AG08395 (cell line): ENCODE data around the gene GPRC6A.

Experiments used
- DNase-seq: peaks from one replicate; pipeline ENCODE4 v3.0.0; 2012; ENCODE audit warnings: mixed read lengths, low spot score

GPRC6A gene

DNA sequence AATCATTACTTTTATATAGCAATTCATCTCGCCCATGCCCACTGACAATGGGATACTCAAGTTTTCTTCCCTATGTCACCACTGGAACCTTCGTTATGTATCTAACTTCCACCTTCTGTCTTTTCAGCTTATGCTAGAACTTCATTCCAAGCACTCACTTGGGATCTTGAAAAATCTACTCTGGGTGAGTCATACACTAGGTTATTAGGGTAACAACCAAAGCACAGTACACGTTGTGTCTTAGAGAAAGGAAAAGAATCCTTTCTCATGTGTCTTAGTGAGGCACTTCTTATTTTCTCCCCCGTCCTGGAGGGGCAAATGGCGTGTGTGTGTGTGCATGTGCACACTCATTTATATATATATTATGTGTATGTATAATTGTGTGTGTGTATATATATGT, 45.0 kb downstream of the GPRC6A start:
- no peak for DNase-seq

DNA sequence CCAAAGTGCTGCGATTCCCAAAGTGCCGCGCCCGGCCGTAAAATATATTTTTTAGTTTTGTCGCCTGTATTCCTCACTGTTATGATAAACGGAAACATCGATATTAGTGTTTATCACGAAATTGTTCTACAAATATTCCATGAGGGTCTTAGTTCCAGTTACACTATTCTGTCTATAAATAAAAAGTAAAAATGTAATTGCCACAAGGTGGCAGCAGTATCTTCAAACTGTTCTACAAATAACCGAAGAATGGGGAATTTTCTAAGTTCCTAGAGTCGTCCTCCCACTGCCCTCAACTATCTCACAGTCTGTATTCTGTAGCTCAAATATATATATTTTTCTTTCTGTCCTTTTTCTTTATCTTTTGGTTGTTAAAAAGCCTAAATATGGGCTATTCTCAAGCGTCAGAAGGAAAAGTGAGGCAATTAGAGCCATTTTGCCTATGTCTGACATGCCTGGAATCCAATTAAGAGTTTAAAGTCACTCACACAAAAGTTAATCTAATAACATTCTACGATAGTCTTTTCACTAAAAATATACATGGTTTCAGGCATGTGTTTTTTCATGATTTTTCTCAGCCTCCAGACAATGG, 49.2 kb downstream of the GPRC6A start:
- peak; percentile 22 for DNase-seq

DNA sequence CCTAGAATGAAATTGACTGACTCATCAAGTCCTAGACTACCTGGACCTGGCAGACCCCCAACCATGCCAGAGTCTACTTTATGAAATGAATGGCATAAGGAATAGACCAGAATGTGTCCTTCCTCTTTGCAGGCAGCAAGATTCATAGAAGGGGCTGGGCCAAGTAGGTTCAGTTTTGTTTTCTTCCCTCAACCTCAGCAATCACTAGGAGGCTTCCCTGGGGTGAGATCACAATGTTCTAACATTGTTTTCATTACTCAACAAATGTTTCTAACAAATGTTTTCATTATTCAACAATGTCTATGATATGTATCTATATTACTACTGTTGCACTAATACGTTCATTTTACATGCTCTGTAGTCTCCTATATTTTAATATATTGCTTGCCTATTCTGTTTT, 55.0 kb downstream of the GPRC6A start:
- DNase-seq, result no peak

DNA sequence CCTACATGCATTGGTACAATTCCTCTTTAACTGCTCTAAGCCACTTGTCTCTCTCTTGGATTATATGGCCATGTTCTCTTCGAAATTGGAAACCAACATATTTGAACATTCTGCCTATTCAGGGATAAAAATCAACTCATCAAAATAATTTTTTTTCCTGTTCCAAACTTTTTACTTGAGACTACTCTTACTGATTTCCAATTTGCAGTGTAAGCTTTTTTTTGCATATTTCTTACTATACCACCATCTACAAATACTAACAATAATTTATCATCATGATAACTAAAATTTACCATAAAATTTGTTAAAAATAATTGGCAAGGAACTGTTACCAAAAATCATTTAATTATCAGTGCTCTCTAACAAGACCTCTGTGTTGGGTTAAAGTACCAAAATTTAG, 56.4 kb downstream of the GPRC6A start:
- DNase-seq, result no peak

DNA sequence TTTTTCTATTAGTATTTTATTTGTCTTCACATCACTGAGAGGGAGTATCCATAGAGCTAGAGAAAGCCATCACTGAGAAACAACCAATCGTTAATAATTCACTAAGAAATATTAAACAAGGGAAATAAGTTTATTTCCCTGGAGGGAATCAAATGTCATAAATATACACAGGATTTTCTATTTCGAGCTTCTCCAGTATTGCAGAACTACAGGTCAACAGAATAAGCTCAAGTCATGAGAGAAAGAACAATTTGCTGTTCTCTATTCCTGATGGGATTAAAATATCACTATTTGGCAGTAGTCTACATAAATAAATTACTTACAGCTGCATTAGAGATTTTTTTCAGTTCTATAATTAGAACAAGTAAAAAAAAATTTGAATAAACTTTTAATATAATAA, 61.2 kb downstream of the GPRC6A start:
- no peak for DNase-seq

DNA sequence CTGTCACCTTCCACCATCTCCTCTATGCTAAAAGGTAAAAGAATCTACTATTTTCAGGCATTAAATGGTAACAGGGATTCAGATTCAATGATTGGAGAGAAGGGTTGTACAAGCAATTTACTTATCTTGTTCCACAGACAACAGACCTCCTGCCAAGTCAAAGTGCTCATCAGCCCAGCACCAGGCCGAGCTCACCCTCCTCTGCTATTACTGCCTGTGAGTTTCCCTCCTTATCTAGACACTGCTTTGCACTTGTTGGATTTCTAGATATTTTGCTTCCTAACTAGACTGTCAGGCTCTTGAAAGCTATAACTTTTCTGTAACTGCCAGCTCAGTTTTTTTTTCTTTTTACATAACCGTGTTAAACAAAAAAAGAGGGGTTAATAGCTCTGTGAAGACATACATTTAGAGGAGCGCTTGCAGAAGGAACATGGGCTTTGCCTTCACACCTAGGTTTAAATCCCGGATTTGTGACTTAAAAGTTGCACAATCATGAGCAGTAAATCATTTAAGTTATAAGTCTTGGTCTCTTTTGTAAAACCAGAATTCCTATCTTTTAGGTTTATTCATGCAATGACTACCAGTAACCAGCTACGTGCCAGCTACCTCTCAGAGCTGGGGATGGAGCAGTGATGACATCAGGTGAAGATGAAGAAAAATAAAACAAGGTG, 62.2 kb downstream of the GPRC6A start:
- DNase-seq, result no peak

DNA sequence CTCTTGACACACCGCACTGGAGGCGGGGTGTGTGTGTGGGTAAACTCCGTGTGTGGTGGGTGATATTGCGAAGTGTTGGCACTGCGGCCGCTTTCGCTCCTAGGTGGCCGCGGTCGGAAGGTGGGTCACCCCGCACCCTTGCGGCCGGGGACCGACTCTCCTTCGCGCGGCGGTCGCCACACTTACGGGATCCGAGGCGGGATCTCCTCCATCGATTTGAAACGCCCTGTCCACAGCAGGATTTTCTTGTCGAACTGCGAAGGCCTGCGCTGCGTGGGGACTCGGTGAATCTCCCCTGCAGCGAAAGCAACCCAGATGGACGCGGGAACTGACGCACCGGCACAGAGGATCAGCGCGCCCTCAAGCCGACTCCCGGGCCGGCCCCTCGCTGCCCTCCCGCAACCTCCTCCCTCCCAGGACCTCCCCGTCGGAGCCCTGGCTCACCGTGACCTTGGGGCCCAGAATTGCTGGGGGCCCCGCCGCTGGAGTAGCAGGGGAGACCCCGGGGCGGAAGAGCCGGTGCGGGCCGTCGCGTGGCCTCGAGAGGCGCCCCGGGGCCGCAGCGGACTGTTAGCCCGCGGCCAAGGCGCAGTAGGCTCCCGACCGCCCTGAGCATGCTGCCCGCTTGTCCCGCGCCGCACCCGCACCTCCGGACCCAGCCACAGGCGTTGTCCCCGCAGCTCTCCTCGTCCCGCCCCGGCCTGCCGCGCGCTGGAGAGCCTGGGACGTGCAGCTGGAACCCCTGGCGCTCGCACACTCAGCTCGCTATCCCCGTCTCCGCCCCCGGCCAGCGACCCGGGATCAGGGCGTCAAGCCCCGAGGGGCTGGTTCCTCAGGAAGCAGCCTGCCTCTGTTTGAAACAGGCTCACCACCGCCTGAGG, 63.7 kb downstream of the GPRC6A start, which contains the start of gene FAM162B:
TSS of gene FAM162B (minus strand) at position 759 of the 881 bp plus-strand sequence. CDS start at position 616, 143 bp downstream.
- DNase-seq, result peak; percentile 19

DNA sequence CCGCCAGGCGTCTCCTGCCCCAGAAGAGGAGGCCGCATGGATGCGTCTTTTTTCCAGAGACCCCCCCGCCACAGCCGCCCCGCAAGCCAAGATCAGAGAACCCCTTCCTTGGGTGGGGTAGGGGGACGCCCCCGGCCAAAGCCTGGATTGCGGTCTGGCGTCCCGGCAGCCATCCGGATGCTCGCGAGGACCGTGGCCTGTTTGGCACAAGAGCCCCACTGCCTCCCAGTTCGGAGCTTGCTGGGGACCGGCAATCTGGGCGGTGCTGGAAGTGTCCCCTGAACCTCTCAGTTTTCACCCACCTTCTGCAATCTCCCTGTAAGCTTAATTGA, 64.3 kb downstream of the GPRC6A start:
- DNase-seq, result no peak

DNA sequence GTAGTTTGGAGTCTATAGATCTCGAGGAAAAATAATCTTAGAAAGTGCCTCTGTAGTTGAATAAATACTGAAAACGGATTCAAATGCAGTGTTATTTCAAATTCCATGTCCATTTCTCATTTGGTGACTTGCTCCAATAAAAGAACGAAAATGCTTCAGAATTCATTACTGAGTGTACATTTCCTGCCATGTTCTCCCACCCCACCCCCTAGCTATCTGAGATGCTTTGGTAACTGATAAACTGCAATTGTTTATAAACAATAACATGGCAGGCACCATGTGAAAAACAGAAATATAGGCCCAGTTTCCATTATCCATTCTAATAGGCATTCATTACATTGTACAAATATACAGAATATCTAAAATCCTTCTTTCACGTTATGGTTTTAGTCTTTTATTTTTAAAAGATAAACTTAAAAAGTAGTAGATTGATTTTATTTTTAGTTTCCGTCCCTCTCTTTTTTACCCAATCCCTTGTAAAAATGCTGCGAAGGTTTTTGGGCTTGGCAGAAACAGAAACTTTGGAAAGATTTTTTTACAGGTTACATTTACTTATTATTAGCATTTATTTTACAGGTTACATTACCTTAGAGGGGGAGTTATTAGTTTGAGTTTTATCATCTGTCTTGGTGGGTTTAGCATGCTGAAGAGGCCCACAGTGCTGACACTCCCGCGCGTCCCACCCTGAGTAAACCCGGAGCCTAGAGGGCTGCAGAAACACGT, 64.8 kb downstream of the GPRC6A start:
- no peak for DNase-seq

DNA sequence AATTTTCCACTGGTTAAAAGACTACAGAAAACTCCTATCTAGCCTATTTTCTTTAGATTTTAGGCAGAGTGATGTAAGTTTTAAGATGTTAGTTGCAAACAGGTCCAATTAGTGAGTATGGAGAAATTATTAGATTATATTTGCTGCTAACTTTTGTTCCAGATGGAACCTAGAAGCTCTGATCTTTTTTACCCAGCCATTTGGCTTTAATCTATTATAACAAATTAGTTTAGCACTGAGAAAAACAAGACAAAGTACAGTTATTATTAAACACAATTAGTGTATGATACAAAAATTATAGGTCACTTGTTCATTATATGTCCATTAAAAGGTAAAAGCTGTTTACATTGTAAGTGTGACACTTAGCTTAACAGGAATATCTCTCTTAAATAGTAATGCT, 65.8 kb downstream of the GPRC6A start:
- no peak for DNase-seq

DNA sequence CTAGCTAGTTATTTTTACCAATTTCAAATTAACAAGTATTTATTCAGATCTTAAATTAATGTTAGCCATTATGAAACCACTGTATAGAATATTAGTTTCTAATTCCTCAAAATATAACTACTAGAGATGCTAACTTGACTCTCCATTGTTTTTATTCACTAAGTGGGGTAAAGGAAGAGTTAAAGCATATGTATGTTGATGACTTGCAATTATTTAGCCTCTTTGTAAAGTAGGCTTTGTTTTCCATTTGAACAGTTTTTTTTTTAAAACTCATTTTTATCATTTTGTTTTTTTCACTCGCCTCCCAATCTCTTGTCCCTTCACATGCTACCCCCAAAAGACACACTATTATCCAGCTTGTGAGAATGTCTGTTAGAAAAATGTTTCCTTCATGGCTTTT, 66.6 kb downstream of the GPRC6A start:
- DNase-seq, result no peak

DNA sequence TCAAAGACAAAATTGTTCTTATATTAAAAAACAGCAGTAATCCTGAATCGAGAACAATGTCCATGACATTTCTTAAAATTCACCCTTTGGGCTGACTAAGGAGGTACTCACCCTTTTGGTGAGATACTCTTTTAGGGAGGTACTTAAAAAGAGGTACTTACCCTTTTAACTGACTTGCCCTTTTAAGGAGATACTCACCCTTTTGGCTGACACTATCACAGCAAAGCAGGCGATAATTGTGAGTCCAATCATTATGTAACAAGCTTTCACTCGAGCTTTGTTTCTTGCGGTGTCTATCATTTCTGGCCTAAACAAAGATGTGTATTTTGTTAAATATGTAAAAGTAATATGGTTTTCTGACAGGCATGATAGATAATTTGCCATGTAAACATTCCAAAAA, 67.1 kb downstream of the GPRC6A start:
- DNase-seq, result no peak

DNA sequence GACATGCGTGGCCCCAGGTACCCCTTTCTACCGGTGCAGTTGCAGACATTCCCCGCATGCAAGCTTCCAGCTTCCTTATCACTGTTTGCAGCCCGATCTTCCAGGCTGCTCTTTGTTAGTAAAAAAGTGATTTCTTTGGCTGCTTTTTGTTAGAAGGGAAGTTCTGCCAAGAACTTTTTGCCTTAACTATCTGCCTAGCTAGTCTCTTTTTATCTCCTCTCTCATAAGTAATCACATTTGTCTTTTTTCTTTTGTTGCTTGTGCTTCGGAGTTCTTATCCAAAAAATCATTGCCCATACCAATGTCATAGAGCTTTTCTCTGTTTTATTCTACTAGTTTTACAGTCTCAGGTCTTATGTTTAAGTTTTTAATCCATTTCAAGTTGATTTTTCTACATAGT, 83.7 kb downstream of the GPRC6A start:
- DNase-seq, result no peak
